Mesothelial cell of epicardium (in vitro differentiated cells): ENCODE measurements around the gene SMOC1. TPM values are rescaled to one million over a fixed set of nuclear protein-coding genes. Genes with fewer than 3 reads are reported as not detected.

Experiments
- DNase-seq, 2 experiments: peaks; one replicate each; pipeline ENCODE4 v3.0.0; 2021; ENCODE audit warnings: low spot score in 2 of 2; ENCODE audit not compliant: unreplicated experiment in 2 of 2
- H3K27ac Mint-ChIP-seq: 2 replicates; pipeline ENCODE4 v1.8.0; 2021; ENCODE audit warnings: mixed read lengths
- H3K27me3 Mint-ChIP-seq: 2 replicates; pipeline ENCODE4 v1.8.0; 2021; ENCODE audit warnings: low read depth, mixed read lengths
- H3K36me3 Mint-ChIP-seq: 2 replicates; pipeline ENCODE4 v1.8.0; 2021; ENCODE audit warnings: mixed read lengths
- H3K4me1 Mint-ChIP-seq: 2 replicates; pipeline ENCODE4 v1.8.0; 2021; ENCODE audit warnings: mixed read lengths
- H3K4me3 Mint-ChIP-seq: 2 replicates; pipeline ENCODE4 v1.8.0; 2021; ENCODE audit warnings: mild to moderate bottlenecking, moderate library complexity, mixed read lengths
- H3K9me3 Mint-ChIP-seq: 2 replicates; pipeline ENCODE4 v1.8.0; 2021; ENCODE audit warnings: mixed read lengths
- CTCF ChIP-seq: fragments of 200-600 bp; sonication (generic); IDR thresholded peaks from one replicate; pipeline ENCODE4 v1.5.0; 2021; ENCODE audit warnings: antibody characterized with exemption; ENCODE audit not compliant: unreplicated experiment
- total RNA-seq: library from RNA; stranded (reverse); gene quantifications from 3 replicates; pipeline ENCODE4 v1.2.1, GENCODE V29; 2021

Gene SMOC1
- total RNA-seq, 1 donor from 2014 or later, result 1.5 TPM

DNA sequence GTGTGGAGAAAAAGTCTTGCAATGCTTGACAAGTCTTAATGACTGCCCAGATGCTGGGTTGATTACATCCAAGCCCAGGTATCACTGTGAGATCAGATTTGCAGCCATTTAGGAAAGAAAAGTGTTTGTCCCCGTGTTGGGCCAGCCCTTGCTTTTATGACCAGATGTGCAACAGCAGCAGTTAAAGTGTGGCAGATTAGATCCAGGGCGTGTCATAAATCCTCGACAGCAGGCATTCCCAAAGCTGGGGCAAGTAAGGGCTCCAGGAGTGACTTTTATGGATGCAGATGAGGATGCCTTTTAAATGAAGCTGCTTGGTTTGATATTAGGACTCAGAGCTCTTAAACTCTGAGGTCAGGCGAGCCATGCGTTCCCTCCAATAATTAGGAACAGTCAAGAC, 1.7 kb downstream of the SMOC1 start:
- H3K4me1 Mint-ChIP-seq, result peaks cover 9% of the 10 kb centered on the region
- H3K27ac Mint-ChIP-seq, result no peak overlapping the region
- H3K9me3 Mint-ChIP-seq, result no peaks in the 10 kb centered on the region
- H3K36me3 Mint-ChIP-seq, result no peaks in the 10 kb centered on the region
- DNase-seq, result no peak
- H3K27me3 Mint-ChIP-seq, result peaks cover 84% of the 10 kb centered on the region
- TF ChIP-seq CTCF, result no peak
- no peak overlapping the region for H3K4me3 Mint-ChIP-seq

DNA sequence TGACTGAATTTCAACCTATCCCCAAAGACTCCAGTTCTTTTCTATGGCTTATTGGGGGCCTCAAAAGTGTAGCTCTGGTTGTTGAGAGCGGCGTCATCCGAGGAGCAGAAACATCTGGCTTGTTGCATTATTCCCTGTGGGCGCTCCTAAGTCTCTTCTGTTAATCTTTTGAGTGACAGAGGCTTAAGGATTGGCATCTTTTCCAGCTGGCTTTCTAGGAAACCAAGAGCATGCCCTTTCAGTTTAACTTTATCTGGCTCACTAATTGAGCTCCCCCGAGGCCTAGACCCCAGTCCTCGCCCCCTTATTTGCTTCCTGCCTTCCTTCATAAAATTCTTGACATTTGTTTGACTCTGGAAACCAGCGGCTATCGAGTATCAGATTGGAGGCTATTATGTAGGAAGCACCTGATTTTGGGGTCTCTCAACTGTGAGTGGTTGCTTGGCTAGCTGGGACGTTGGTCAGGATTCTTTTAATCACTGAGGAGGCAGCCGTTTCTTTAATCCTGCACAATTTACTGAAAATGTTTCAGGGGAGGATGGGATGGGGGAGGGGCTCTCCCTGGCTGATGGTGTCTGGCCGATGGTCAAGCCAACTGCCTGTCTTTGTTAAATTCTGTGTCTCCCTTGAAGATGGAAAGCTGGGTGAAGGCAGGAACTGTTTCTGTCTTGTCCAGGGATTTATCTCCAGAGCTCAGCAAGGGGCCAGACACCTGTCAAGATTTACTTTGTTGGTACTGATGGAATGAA, 3.1 kb downstream of the SMOC1 start:
- H3K27ac Mint-ChIP-seq, result no peak overlapping the region
- no peak for DNase-seq
- peaks cover 9% of the 10 kb centered on the region for H3K4me1 Mint-ChIP-seq
- no peaks in the 10 kb centered on the region for H3K36me3 Mint-ChIP-seq
- H3K27me3 Mint-ChIP-seq, result peaks cover 72% of the 10 kb centered on the region
- no peak overlapping the region for H3K4me3 Mint-ChIP-seq
- H3K9me3 Mint-ChIP-seq, result no peaks in the 10 kb centered on the region
- TF ChIP-seq CTCF, result no peak

DNA sequence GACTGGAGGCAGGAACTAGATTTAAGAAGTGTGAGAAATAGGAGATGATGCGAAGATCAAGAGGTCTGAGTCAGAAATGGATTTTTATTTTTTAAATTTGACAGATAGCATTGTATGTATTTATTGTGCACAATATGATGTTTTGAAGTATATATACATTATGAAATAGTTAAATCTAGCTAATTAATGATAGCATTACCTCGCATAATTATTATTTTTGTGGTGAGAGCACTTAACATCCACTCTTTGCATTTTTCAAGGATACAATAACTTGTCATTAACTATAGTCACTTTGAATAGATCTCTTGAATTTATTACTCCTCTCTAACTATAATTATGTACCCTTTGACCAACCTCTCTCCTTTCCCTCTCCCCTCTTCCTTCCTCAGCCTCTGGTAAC, 3.7 kb downstream of the SMOC1 start:
- H3K4me1 Mint-ChIP-seq, result peaks cover 9% of the 10 kb centered on the region
- peaks cover 65% of the 10 kb centered on the region for H3K27me3 Mint-ChIP-seq
- no peaks in the 10 kb centered on the region for H3K9me3 Mint-ChIP-seq
- no peaks in the 10 kb centered on the region for H3K36me3 Mint-ChIP-seq
- TF ChIP-seq CTCF, result no peak
- H3K4me3 Mint-ChIP-seq, result no peak overlapping the region
- no peak overlapping the region for H3K27ac Mint-ChIP-seq
- DNase-seq, result no peak

DNA sequence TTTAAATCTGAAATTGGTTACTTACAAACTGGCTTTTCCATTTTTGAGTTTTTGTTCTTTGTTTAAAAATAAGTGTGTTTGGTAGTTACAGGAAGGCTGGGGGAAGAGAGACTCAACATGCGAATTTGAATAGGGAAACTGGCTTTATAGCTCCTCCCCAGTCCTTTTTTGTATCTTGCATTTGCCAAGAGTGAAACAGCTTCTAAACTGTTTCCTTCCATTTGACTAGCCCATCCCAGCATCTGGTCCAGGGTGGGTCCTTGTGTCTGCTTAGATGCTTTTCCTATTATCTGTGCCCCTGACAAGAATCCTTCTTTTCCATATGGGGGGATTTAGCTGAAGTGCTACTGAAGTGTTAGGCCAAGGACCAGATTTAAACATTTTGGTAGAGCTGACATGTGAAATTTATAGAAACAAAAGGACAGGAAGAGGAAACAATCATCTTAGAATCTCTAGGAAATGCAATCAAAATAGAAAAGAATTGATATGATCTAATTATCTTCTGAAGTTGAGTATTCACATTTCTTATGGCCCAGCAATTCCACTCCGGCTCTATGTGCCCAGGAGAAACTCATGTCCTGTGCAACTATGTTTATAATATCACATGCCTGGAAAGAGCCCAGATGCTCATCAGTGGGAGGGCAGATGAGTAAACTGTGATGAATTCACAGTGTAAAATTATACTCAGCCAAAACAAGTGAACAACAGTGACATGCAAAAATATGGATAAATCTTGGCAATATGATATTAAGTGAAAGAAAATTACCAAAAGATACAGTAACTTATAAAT, 7.4 kb downstream of the SMOC1 start:
- no peak for TF ChIP-seq CTCF
- no peak for DNase-seq
- Mint-ChIP-seq H3K4me1 (peaks cover 2% of the 10 kb centered on the region), H3K9me3 (no peaks in the 10 kb centered on the region), H3K4me3 (no peak overlapping the region), H3K27ac (no peak overlapping the region), H3K36me3 (no peaks in the 10 kb centered on the region), H3K27me3 (peaks cover 39% of the 10 kb centered on the region)

- no peak for DNase-seq
- TF ChIP-seq CTCF, result no peak
- no peaks in the 10 kb centered on the region for H3K4me1 Mint-ChIP-seq
- no peaks in the 10 kb centered on the region for H3K9me3 Mint-ChIP-seq
- no peak overlapping the region for H3K4me3 Mint-ChIP-seq
- H3K27me3 Mint-ChIP-seq, result peaks cover 37% of the 10 kb centered on the region
- no peak overlapping the region for H3K27ac Mint-ChIP-seq
- no peaks in the 10 kb centered on the region for H3K36me3 Mint-ChIP-seq
These were observed 8.8 kb downstream of the SMOC1 start for GRCh38 chr14:69887740-69888657.
